Activated CD8-positive, alpha-beta memory T cell treated with anti-CD3 and anti-CD28 coated beads for 48 hours (primary cell): Measurements from ENCODE around the gene BCAM.
"Not testable (repeated sequence)": the region's sequence is repeated elsewhere in the genome, so short reads cannot be mapped to it uniquely, and the experiment has no call there.

Experiments used
- DNase-seq, 3 experiments: peaks; one replicate each; pipeline ENCODE4 v3.0.0-alpha.2; 2020; ENCODE audit warnings: low read depth in 2 of 3, low spot score in 2 of 3

The BCAM gene

GRCh38 chr19:44808463-44809371 lies at the start of gene BCAM:
Gene BCAM, plus strand, starts transcription at chr19:44809103. Its CDS starts 22 bp downstream, at chr19:44809125.
- DNase-seq: no peak

DNA sequence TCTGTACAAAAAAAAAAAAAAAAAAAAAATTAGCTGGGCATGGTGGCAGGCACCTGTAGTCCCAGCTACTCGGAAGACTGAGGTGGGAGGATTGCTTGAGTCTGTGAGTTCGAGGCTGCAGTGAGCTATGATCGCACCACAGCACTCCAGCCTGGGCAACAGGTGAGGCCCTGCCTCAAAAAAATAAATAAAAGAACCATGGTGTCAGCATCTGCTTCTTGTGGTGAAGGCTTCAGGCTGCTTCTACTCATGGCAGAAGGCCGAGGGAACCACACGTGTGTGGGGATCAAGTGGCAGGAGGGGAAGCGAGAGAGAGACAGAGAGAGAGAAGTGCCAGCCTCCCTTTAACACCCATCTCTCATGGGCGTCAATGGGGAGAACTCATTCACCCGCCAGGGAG lies 46.9 kb upstream of the BCAM start:
- no peak for DNase-seq

- DNase-seq: no peak
Measured at GRCh38 chr19:44765033-44765948, 43.6 kb upstream of the BCAM start.

GRCh38 chr19:44765949-44766335 lies 43.0 kb upstream of the BCAM start:
- no peak for DNase-seq

DNA sequence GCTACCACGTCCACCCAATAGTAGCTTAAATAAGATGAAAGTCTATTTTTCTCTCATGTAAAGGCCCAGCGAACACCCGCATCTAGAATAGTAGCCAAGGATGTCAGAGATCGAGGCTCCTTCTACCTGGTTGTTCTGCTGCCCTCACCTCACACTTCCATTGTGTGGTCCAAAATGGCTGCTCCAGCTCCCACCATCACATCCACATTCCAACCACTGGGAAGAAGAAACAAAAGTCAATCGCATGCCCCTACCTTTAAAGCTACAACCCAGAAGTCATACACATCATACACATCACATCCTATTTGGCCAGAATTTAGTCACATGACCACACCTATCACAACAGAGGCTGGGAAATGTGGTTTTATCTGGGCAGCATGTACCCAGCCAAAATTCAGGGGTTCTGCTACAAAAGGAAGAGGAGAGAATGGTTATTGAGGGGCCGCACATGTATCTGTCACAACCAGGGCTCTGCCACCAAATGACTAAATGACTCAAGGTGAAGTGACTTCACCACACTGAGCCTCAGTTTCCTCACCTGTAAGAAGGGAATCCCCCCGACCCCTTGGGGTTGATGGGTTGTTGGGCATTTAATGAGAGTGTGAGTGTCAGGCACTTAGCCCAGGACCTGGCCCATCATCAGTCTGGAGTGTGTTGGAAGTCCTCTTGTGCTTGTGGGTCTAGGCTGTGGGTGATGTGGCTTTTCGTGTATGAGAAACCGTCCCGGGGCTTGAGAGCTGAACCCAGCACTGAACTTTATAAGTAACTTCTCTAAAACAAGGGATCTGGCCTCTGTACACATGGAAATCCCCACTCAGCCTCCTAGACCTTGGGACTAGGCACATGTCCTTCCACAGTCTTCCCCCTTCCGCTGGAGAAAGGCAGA lies 41.4 kb upstream of the BCAM start:
- no peak for DNase-seq

DNA sequence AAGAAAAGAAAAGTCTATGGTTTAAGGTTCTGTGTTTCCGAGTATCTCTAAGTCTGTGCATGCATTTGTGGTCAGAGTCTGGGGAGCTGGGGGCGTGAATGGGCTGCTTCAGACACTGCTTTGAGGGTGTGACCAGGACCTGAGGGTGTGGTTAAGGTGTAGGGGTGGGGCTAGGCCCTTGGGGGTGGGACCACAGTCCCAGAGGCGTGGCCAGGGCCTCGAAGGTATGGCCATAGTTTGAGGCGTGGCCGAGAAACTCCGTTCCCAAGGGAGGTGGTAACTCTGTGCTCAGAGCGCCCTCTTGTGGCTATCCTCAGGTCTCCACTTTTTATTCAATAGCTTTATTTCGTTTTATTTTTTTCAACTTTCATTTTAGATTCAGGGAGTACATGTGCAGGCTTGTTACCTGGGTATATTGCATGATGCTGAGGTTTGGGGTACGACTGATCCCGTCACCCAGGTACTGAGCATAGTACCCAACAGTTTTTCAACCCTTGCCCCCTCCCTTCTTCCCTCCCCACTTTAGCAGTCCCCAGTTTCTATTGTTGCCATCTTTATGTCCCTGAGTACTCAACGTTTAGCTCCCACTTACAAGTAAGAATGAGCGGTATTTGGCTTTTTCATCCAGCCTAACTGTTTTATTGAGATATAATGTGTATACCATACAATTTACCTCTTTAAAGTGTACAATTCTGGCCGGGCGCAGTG lies 38.2 kb upstream of the BCAM start:
- peak; percentile 93 to 98 (median 95) for DNase-seq

- not testable (repeated sequence) for DNase-seq
Measured at GRCh38 chr19:44772144-44772543, 36.8 kb upstream of the BCAM start.

- no peak for DNase-seq
Measured at GRCh38 chr19:44772959-44773358, 35.9 kb upstream of the BCAM start.

- DNase-seq: no peak
Measured at GRCh38 chr19:44775676-44776240, 33.1 kb upstream of the BCAM start.

GRCh38 chr19:44776402-44777096 lies 32.4 kb upstream of the BCAM start:
- no peak for DNase-seq

DNA sequence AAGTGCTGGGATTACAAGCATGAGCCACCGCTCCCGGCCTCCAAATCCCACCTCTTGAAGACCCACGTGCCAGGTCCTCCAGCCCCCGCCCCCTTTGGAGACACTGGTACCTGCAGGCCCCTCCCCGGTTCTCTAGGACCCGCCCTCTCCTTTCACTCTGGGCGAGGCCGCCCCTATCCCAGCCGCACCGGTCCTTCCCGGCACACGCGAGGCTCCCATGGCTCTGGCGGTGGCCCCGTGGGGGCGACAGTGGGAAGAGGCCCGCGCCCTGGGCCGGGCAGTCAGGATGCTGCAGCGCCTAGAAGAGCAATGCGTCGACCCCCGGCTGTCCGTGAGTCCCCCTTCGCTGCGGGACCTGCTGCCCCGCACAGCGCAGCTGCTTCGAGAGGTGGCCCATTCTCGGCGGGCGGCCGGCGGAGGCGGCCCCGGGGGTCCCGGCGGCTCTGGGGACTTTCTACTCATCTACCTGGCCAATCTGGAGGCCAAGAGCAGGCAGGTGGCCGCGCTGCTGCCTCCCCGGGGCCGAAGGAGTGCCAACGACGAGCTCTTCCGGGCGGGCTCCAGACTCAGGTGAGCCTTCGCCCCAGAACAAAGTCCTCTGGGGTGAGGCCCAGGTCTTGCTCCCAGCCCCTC lies 31.1 kb upstream of the BCAM start, which contains the start of gene CBLC:
TSS of gene CBLC (plus strand) at position 176 of the 633 bp plus-strand sequence. CDS start at position 218, 42 bp downstream.
- no peak for DNase-seq

GRCh38 chr19:44779150-44779549 lies 29.8 kb upstream of the BCAM start:
- DNase-seq: no peak

DNA sequence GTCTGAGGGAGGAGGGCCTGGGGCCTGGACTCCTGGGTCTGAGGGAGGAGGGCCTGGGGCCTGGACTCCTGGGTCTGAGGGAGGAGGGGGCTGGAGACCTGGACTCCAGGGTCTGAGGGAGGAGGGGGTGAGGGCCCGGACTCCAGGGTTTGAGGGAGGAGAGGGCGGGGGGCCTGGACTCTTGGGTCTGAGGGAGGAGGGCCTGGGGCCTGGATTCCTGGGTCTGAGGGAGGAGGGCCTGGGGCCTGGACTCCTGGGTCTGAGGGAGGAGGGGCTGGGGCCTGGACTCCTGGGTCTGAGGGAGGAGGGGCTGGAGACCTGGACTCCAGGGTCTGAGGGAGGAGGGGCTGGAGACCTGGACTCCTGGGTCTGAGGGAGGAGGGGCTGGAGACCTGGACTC lies 27.2 kb upstream of the BCAM start:
- DNase-seq: not testable (repeated sequence)

DNA sequence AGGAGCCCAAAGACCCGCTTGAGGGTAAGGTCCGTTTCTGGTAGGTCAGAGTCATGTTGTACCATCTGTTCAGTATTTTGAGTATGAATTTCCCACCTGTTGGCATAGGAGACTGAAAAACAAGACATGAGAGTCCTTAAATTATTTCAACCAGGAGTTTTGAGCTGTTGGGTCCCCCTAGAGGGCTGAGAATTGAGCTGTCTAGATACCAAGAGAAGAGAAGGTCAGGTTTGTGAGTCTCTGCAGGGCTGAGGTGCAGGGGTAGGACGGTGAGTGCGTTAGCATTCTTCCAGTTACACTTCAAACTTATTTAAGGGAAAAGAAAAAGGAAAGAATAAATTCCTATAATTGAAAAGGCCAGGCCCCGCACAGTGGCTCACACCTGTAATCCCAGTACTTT lies 26.2 kb upstream of the BCAM start:
- DNase-seq: no peak

DNA sequence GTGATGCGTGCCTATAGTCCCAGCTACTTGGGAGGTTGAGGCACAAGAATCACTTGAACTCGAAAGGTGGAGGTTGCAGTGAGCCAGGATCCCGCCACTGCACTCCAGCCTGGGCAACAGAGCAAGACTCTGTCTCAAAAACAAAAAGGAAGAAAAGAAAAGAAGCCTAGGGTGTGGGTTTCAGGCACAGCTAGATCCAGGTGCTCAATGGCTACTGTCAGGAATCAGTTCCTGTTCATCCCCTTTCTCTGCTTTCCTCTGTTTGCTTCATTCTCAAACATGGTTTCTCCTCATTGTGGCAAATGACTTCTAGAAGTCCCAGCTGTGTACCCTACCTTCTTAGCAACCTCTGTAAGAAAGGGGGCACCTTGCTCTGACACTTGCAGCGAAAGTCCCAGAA lies 25.4 kb upstream of the BCAM start:
- DNase-seq: no peak

DNA sequence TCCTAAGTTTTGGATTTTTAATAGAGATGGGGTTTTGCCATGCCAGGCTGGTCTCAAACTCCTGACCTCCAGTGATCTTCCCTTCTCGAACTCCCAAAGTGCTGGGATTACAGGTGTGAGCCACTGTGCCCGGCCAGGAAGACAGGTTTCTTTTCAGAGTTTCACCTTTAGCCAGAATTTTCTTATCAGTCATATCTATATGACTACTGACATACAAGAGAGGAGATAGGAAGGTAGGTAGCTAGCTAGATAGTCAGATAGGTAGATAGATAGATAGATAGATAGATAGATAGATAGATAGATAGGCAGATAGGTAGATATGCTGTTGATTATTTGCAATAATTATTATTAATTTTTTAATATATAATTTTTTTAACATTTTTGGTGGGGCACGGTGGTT lies 23.6 kb upstream of the BCAM start:
- DNase-seq: no peak

GRCh38 chr19:44785993-44786392 lies 22.9 kb upstream of the BCAM start:
- DNase-seq: no peak

GRCh38 chr19:44788971-44789370 lies 19.9 kb upstream of the BCAM start:
- DNase-seq: no peak
